ENCODE data around the gene F2.
"Not testable (repeated sequence)": the region's sequence is repeated elsewhere in the genome, so short reads cannot be mapped to it uniquely, and the experiment has no call there.

Gene F2

GRCh38 chr11:46686886-46687795, 31.9 kb upstream of the F2 start:
- DNase-seq: no peak

DNA sequence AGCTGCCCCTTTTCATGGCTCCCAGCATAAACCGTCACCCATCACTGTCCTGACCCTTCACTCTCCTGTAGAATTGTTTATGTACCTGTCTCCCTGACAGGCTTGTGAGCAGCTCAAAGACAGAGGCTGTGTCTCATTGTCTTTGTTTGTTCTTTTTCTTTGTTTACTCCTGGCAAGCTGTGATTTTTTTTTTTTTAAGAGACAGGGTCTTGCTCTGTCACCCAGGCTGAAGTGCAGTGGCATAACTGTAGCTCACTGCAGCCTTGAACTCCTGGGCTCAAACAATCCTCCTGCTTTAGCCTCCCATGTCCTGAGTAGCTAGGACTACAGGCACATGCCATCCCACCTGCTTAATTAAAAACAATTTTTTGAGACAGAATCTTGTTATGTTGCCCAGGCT, 28.3 kb upstream of the F2 start:
- no peak for DNase-seq

DNA sequence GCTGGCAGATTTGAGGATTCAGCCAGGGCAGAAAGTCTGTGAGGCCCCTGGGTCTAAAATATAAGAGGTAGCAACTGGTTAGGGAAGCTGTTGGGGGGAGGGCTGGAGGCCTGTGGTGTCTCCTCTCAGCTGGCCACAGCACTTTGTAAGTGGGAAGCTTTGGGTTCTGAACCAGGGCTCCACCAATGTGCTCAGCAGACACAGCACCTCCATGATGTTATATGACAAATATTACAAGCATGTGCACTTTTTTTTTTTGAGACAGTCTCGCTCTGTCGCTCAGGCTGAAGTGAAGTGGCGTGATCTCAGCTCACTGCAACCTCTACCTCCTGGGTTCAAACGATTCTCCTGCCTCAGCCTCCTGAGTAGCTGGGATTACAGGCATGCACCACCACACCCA, 26.6 kb upstream of the F2 start:
- no peak for DNase-seq

- DNase-seq: no peak
Measured at GRCh38 chr11:46693597-46694012, 25.4 kb upstream of the F2 start.

- no peak for DNase-seq
Measured at GRCh38 chr11:46694072-46694471, 24.9 kb upstream of the F2 start.

DNA sequence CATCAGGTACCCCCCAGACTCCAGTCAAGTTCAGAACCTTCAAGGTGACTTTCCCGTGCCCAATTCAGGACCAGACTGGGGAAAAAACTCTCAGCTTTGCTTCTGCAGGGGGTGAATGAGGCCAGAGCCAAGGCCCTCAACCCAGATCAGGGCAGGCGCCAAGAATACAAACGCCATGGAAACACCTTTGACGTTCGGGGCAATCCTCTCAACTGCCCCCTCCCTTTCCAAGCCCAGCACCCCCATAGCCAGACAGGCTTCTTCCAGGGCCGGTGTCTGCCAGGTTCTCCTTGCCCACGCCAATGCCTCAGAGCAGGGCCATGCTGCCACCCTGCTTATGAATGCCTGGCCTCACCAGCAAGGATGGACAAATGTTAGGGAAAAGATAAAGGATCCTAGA, 24.4 kb upstream of the F2 start:
- no peak for DNase-seq

DNA sequence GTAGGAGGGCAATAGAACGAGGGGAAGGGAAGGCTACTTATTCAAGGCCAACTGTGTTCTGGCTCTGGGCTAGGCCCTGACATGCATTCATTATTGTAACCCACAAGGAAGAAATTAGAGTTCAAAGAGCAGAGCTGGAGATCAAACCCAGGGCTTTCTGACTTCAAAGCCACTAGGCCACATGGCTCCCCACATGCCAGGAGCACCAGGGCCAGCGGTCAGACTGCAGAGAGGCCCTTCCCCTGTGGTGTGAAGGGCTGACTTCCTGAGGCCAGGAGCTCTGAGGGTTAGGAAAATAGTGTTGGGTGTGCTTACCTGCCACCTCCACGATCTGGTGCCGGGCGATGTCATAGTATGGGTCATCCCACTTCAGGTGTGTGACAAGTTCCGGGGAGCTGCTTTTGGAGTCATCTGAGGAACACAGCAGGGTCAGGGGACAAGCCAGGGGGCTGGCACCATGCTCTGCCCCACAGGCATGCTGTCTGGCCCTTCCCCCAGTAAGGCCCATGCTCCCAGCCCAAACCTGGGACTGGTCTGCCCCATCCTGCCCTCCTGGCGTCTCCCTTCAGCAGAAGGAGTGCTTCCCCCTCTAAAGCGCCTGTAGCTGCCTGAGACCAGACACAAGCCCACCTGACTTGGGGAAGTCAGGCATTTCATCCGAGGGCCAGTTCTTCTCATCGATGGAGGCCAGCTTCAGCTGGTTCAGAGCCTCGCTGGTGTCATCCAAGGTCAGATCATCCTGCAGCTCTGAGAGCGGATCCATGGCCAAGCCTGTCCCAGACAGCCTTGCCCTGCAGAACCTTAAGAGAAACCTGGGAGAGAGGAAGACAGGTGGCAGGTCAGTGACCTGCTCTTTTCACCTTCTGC, 23.4 kb upstream of the F2 start:
- no peak for DNase-seq

DNA sequence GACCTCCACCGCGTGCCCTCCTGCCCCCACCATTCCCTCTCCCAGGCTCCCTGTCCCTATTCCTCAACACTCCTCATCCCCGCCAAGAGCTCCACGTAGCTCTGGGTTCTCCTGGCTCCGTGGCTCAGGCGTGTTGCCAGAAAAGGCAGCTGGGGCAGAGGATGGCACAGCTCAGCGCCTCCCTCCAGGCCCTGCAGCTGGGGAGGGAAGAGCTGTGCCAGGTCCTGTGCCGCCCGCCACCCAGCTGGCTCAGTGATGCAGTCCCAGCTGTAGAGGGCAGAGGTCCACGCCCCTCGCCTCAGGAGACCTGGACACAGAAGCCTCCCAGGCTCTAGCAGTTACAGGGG, 22.8 kb upstream of the F2 start:
- no peak for DNase-seq

GRCh38 chr11:46697303-46697702, 21.7 kb upstream of the F2 start:
- DNase-seq: no peak

GRCh38 chr11:46697723-46698122, 21.3 kb upstream of the F2 start:
- no peak for DNase-seq

- DNase-seq: peak; percentile 41 to 72 (median 60)
Measured at GRCh38 chr11:46698597-46698996, 20.4 kb upstream of the F2 start.

DNA sequence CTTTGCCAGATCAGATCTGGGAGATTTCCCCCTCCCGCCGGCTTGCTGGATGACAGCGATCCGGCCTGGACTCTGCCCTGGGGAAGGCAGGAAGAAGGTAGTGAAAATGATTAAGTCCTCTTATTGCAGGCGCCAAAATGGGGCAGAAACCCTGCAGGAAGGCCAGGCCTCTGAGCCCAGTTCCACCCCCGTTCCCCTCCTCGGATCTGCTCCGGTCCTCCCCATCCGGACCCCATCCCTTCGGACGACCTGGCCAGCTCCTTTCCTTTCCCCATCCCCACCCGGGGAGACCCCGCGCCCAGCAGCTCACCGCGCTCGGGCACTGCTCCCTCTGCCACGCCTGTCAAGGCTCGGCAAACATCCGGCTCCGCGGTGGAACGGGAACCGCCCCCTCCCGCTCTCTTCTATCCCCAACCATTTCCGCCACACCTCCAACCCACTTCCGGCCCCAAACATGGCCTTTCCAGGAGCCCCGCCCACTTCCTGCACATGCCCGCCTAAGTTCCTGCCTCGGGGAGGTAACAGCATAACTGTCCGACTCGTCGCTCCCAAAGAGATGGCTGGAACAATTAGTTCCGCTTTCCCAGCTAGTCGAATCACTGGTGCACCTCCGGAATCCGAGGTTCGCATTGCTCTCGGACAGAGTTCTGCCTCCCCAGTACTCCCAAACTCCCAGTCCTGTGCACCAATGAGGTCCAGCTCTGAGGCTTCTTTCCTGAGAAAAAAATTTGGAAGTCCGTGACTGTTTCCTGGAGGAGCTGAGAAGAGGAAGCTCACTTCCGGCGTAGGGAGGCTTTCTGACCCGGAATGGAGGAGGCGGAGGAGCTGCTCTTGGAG, 18.6 kb upstream of the F2 start, which contains the start of the genes ARHGAP1 and ZNF408:
Gene ARHGAP1 (minus strand): TSS at position 379 of the 837 bp plus-strand sequence. CDS start 4,512 bp downstream, outside the sequence.
Gene ZNF408 (plus strand): TSS at position 791 of the 837 bp plus-strand sequence. CDS start 17 bp downstream, at position 808.
- peak; percentile 98 to 100 (median 99) for DNase-seq

DNA sequence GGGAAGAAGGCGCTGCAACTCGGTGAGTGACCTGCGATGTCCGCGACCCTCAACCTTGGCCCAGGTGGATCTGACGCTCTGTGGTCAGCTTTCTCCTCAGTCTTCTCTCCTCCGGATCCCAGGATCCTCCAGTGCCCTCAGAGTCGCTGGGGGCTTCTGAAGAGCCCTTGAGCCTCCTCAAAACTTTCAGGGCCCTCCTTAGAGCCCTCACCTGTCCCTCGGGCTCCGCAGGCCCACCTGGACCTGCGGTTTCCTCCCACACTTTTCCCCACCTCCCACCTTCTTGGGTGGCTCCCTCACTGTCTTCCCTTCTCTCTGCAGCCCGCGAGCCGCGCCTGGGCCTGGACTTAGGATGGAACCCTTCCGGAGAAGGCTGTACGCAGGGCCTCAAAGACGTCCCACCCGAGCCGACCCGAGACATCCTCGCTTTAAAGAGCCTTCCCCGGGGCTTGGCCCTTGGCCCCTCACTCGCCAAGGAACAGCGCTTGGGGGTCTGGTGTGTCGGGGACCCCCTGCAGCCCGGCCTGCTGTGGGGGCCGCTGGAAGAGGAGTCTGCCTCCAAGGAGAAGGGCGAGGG, 17.8 kb upstream of the F2 start:
- DNase-seq: peak in 2 of 4 experiments; percentile 14 to 28

DNA sequence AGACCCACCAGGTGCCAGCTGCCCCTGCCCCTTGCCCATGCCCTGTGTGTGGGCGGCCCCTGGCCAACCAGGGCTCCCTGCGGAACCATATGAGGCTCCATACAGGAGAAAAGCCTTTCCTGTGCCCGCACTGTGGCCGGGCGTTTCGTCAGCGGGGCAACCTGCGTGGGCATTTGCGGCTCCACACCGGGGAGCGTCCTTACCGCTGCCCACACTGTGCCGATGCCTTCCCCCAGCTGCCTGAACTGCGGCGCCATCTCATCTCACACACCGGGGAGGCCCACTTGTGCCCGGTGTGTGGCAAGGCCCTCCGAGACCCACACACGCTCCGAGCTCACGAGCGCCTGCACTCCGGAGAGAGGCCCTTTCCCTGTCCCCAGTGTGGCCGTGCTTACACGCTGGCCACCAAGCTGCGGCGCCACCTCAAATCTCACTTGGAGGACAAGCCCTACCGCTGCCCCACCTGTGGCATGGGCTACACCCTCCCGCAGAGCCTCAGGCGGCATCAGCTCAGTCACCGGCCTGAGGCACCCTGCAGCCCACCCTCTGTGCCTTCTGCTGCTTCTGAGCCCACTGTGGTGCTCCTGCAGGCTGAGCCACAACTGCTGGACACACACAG, 13.8 kb upstream of the F2 start:
- no peak for DNase-seq

DNA sequence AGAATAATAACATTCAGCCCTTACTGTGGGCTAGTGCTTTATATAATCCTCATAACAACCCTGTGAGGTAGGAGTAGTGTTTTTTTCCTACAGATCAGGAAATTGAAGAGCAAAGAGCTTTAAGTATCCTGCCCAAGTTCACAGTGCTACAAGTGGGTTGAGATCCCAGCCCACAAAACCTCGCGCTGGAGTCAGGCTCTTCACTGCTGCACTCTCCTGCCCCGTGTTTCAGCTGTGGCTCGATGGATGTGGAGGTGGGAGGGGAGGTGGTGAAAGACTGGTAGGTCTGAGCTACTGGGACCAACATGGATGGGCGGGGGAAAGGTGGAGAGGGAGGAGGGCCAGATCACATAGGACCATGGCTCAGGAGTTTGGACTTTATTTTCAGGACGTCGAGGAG, 12.1 kb upstream of the F2 start:
- DNase-seq: no peak

- not testable (repeated sequence) for DNase-seq
Measured at GRCh38 chr11:46709351-46709750, 9.7 kb upstream of the F2 start.

DNA sequence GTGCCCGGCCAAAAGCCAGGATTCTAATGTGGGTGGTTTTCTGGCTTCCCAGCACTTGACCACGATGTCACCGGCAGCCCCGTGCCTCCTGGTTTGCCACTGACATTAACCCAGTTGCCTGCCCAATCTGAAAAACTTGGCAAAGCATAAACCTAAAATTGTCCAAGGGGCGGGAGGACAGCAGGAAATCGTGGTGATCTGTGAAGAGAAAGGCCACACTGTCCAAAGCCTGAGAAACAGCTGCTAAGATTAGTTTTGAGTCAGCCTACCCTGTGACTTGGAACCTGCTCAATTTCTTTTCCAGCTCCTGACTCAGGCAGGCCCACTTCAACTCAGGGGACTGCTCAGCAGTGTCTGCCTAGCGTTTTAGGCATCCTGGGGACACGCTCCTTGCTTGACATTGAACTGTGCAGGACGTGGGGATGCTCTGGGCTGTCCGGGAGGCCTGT, 8.2 kb upstream of the F2 start:
- DNase-seq: no peak

GRCh38 chr11:46711303-46711702, 7.7 kb upstream of the F2 start:
- no peak for DNase-seq

- DNase-seq: no peak
Measured at GRCh38 chr11:46712874-46713576, 6.0 kb upstream of the F2 start.

- DNase-seq: not testable (repeated sequence)
Measured at GRCh38 chr11:46717825-46718154, 1.2 kb upstream of the F2 start.
